ENCODE results near the gene PDP2. TPM values are rescaled to one million over a fixed set of nuclear protein-coding genes. Genes with fewer than 3 reads are reported as not detected.

The PDP2 gene
- total and polyA plus RNA-seq, 10 of the 15 experiments (the other 5 are each of a cell fraction or from before 2014, with no cell fraction given) = 1.9 to 31.1 (median 6.2) TPM

DNA sequence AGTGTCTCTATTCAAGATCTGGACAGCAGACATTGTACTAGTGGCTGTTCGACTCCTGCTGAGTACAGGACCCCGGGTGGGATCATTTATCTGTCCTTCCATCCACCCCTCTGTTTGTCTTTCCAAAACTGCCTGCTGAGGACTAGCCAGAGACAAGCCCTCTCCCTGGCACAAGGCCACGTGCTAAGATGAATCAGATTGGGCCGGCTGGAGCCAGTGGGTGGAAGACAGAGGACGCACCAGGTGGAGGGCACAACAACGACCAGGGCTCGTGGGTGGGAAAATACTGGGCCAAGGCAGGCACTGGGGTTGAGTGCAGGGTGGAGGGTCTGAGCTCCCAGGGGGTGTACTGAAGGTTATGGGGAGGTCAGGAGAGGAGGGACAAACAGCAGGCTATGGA, 37.5 kb upstream of the PDP2 start:
- intact Hi-C loops (cut with micrococcal nuclease; ENCODE audit: unreplicated experiment) (no loop called here), in situ Hi-C loops (cut with MboI) (no loop called here)
- H3K9ac ChIP-seq (ENCODE audit: control insufficient read depth, insufficient read depth, low read length) = no peak overlapping the region
- H3K27me3 ChIP-seq (replicated peaks in 1 of 2; ENCODE audit: control insufficient read depth in 2 of 2, insufficient read depth in 2 of 2, low read length in 1 of 2) = peaks cover 4 to 10% of the 10 kb centered on the region in 2 experiments; a peak in 3 of 4 replicates
- BruUV-seq (replicated peaks) = no TSS peak
- ATAC-seq (no peak), FAIRE-seq (no peak), DNase-seq (ENCODE audit: low read depth, low spot score) (no peak)
- no peak overlapping the region for H3K27ac ChIP-seq (ENCODE audit: control insufficient read depth, insufficient read depth)
- no peaks in the 10 kb centered on the region for H3K9me3 ChIP-seq (replicated peaks; ENCODE audit: control insufficient read depth, insufficient read depth, low read length)
- H3K4me3 ChIP-seq = no peak overlapping the region
- no peak overlapping the region for H3K4me2 ChIP-seq (ENCODE audit: control insufficient read depth, insufficient read depth)
- H4K20me1 ChIP-seq (ENCODE audit: control insufficient read depth, insufficient read depth) = no peaks in the 10 kb centered on the region
- ChIA-PET SMC1A (ENCODE audit: uncharacterized antibody, unreplicated experiment) (no interaction called here), POLR2A (no interaction called here), RAD21 (ENCODE audit: unreplicated experiment) (no interaction called here), CTCF (interaction anchor here (1.8 to 3.2 kb wide), 2 partner anchors 12 to 25 kb away, joined by 7 to 26 read pairs; partner anchors contain the start of gene NAE1)
- no peaks in the 10 kb centered on the region for H3K36me3 ChIP-seq (ENCODE audit: control insufficient read depth in 2 of 2, insufficient read depth in 2 of 2, low read length in 1 of 2)
- TF ChIP-seq BACH1 (IDR thresholded peaks at IDR 0.05; ENCODE audit: borderline replicate concordance) (no peak), JUNB (IDR thresholded peaks at IDR 0.05) (no peak), HDAC2 (IDR thresholded peaks at IDR 0.05) (no peak), MXI1 (IDR thresholded peaks at IDR 0.05; ENCODE audit: low read depth, low read length) (no peak), ZNF622 (IDR thresholded peaks at IDR 0.05) (no peak)
- TF ChIP-seq, protein P1, sequence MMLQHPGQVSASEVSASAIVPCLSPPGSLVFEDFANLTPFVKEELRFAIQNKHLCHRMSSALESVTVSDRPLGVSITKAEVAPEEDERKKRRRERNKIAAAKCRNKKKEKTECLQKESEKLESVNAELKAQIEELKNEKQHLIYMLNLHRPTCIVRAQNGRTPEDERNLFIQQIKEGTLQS (IDR thresholded peaks at IDR 0.05; ENCODE audit: borderline replicate concordance, extremely low read depth, low read depth, low read length) = no peak
- TF ChIP-seq, protein P2, sequence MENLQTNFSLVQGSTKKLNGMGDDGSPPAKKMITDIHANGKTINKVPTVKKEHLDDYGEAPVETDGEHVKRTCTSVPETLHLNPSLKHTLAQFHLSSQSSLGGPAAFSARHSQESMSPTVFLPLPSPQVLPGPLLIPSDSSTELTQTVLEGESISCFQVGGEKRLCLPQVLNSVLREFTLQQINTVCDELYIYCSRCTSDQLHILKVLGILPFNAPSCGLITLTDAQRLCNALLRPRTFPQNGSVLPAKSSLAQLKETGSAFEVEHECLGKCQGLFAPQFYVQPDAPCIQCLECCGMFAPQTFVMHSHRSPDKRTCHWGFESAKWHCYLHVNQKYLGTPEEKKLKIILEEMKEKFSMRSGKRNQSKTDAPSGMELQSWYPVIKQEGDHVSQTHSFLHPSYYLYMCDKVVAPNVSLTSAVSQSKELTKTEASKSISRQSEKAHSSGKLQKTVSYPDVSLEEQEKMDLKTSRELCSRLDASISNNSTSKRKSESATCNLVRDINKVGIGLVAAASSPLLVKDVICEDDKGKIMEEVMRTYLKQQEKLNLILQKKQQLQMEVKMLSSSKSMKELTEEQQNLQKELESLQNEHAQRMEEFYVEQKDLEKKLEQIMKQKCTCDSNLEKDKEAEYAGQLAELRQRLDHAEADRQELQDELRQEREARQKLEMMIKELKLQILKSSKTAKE (IDR thresholded peaks at IDR 0.05; ENCODE audit: low read depth, poor library complexity, severe bottlenecking) = no peak
- 38% methylated on average over 7 of the region's 7 CpGs for WGBS (ENCODE audit: insufficient coverage, insufficient replicate concordance, low lambda C conversion rate, missing lambda C conversion rate)
- H3K4me1 ChIP-seq (ENCODE audit: control insufficient read depth, insufficient read depth, low read length) = no peaks in the 10 kb centered on the region
- H3K79me2 ChIP-seq (ENCODE audit: control insufficient read depth, insufficient read depth, low read length) = no peaks in the 10 kb centered on the region
- H2AFZ ChIP-seq (ENCODE audit: control insufficient read depth, low read depth, low read length) = no peak overlapping the region

All from GM12878 (cell line).